Activated B cell treated with CpG ODN at 0.5 μM for 24 hours (primary cell): ENCODE measurements around the gene ATP8B3. TPM values are rescaled to one million over a fixed set of nuclear protein-coding genes. Genes with fewer than 3 reads are reported as not detected.
A peak's percentile ranks its signal among the peaks of the same experiment; 100 is the strongest.

Experiments used
- ATAC-seq: fragments of 200-7000 bp; cut with Tn5 transposase; one replicate; pipeline ENCODE4 v1.10.0; 2021; ENCODE audit warnings: low read depth, mild to moderate bottlenecking, moderate library complexity
- CTCF ChIA-PET: fragments of 350-600 bp; sonication (Branson Sonifier 250); formaldehyde crosslinking; loops from one replicate; lab custom pipeline; 2021; ENCODE audit warnings: antibody characterized with exemption; lab: Charles Lee
- POLR2A ChIA-PET: fragments of 350-600 bp; sonication (Branson Sonifier 250); formaldehyde crosslinking; loops from one replicate; lab custom pipeline; 2021; ENCODE audit warnings: antibody characterized with exemption; lab: Charles Lee
- DNase-seq: peaks from one replicate; pipeline ENCODE4 v3.0.0; 2022
- H3K27ac Mint-ChIP-seq: one replicate; pipeline ENCODE4 v1.8.0; 2020; ENCODE audit warnings: mixed read lengths
- H3K27me3 Mint-ChIP-seq: one replicate; pipeline ENCODE4 v1.8.0; 2021; ENCODE audit warnings: mixed read lengths
- H3K36me3 Mint-ChIP-seq: one replicate; pipeline ENCODE4 v1.8.0; 2021; ENCODE audit warnings: low read depth, mixed read lengths
- H3K4me1 Mint-ChIP-seq: one replicate; pipeline ENCODE4 v1.8.0; 2021; ENCODE audit warnings: mixed read lengths
- H3K4me3 Mint-ChIP-seq: one replicate; pipeline ENCODE4 v1.8.0; 2020; ENCODE audit warnings: mild to moderate bottlenecking, mixed read lengths
- H3K9me3 Mint-ChIP-seq: one replicate; pipeline ENCODE4 v1.8.0; 2020; ENCODE audit warnings: mixed read lengths
- CTCF ChIP-seq: fragments of 200-600 bp; IDR thresholded peaks from one replicate; pipeline ENCODE4 v1.8.0; 2022; ENCODE audit warnings: antibody characterized with exemption, mild to moderate bottlenecking
- intact Hi-C: fragments of 100-400 bp; cut with micrococcal nuclease; formaldehyde crosslinking; loops from one replicate; pipeline ENCODE4 v1.15.1; 2024
- total RNA-seq: library from RNA; stranded (reverse); gene quantifications from 2 replicates; pipeline ENCODE4 v1.2.3, GENCODE V29; 2022

ATP8B3 gene
- total RNA-seq, 1 donor from 2014 or later = 3.9 TPM

GRCh38 chr19:1767464-1767933 is 44.6 kb downstream of the ATP8B3 start:
- Mint-ChIP-seq H3K27ac (no peak overlapping the region), H3K4me3 (no peak overlapping the region), H3K36me3 (no peaks in the 10 kb centered on the region), H3K27me3 (peaks cover 57% of the 10 kb centered on the region), H3K9me3 (peaks cover 12% of the 10 kb centered on the region), H3K4me1 (peaks cover 4% of the 10 kb centered on the region)
- ATAC-seq (peak; percentile 84), DNase-seq (peak; percentile 74)
- ChIA-PET CTCF (interaction anchor here (0.9 to 3.5 kb wide), 3 partner anchors 59 to 221 kb away, joined by 4 to 25 read pairs (median 13); no protein-coding TSS in a partner anchor), POLR2A (interaction anchor here (0.6 to 2.2 kb wide), 2 partner anchors 221 to 375 kb away, joined by 7 read pairs; no protein-coding TSS in a partner anchor)
- no peak for TF ChIP-seq CTCF
- intact Hi-C loops = loop anchor here (1.0 to 10.0 kb wide), 3 partner anchors 95 to 303 kb away; no protein-coding TSS in a partner anchor

- CTCF ChIA-PET = interaction anchor here (0.9 to 3.5 kb wide), 4 partner anchors 59 to 221 kb away, joined by 3 to 25 read pairs (median 8); no protein-coding TSS in a partner anchor
- Mint-ChIP-seq H3K9me3 (peaks cover 12% of the 10 kb centered on the region), H3K36me3 (no peaks in the 10 kb centered on the region), H3K27me3 (peaks cover 58% of the 10 kb centered on the region), H3K4me3 (no peak overlapping the region), H3K27ac (no peak overlapping the region), H3K4me1 (peaks cover 4% of the 10 kb centered on the region)
- intact Hi-C loops = loop anchor here (1.0 to 10.0 kb wide), 3 partner anchors 95 to 302 kb away; no protein-coding TSS in a partner anchor
- no peak for TF ChIP-seq CTCF
- POLR2A ChIA-PET = interaction anchor here (0.6 to 2.2 kb wide), 2 partner anchors 221 to 376 kb away, joined by 7 read pairs; no protein-coding TSS in a partner anchor
- ATAC-seq (peak; percentile 62), DNase-seq (no peak)
Measured at GRCh38 chr19:1766800-1767352, 45.2 kb downstream of the ATP8B3 start.

- Mint-ChIP-seq H3K36me3 (no peaks in the 10 kb centered on the region), H3K27me3 (peaks cover 61% of the 10 kb centered on the region), H3K4me3 (no peak overlapping the region), H3K4me1 (peaks cover 4% of the 10 kb centered on the region), H3K9me3 (peaks cover 8% of the 10 kb centered on the region), H3K27ac (no peak overlapping the region)
- intact Hi-C loops = loop anchor here (10.0 kb wide), 1 partner anchor 301 kb away; no protein-coding TSS in a partner anchor
- POLR2A ChIA-PET = interaction anchor here (2.2 kb wide), 1 partner anchor 220 kb away, joined by 7 read pairs; no protein-coding TSS in a partner anchor
- TF ChIP-seq CTCF = no peak
- DNase-seq (no peak), ATAC-seq (no peak)
- CTCF ChIA-PET = interaction anchor here (0.9 to 3.5 kb wide), 4 partner anchors 60 to 220 kb away, joined by 3 to 25 read pairs (median 8); no protein-coding TSS in a partner anchor
Measured at GRCh38 chr19:1765904-1766799, 45.9 kb downstream of the ATP8B3 start.

- H3K27me3 Mint-ChIP-seq = peaks cover 62% of the 10 kb centered on the region
- peaks cover 1% of the 10 kb centered on the region for H3K9me3 Mint-ChIP-seq
- no peak for TF ChIP-seq CTCF
- no peaks in the 10 kb centered on the region for H3K36me3 Mint-ChIP-seq
- ATAC-seq = no peak
- H3K4me3 Mint-ChIP-seq = no peak overlapping the region
- POLR2A ChIA-PET = interaction anchor here (2.2 kb wide), 1 partner anchor 219 kb away, joined by 7 read pairs; no protein-coding TSS in a partner anchor
- H3K27ac Mint-ChIP-seq = no peak overlapping the region
- CTCF ChIA-PET = interaction anchor here (3.5 kb wide), 1 partner anchor 219 kb away, joined by 25 read pairs; no protein-coding TSS in a partner anchor
- intact Hi-C loops = loop anchor here (10.0 kb wide), 1 partner anchor 301 kb away; no protein-coding TSS in a partner anchor
- no peak for DNase-seq
- H3K4me1 Mint-ChIP-seq = peaks cover 4% of the 10 kb centered on the region
Measured at GRCh38 chr19:1765232-1765903, 46.7 kb downstream of the ATP8B3 start.
